AG08396 (cell line): ENCODE data around the gene ZNF621.

Experiments used
- DNase-seq: peaks from one replicate; pipeline ENCODE4 v3.0.0; 2012; ENCODE audit warnings: low spot score, mixed read lengths

ZNF621 gene

DNA sequence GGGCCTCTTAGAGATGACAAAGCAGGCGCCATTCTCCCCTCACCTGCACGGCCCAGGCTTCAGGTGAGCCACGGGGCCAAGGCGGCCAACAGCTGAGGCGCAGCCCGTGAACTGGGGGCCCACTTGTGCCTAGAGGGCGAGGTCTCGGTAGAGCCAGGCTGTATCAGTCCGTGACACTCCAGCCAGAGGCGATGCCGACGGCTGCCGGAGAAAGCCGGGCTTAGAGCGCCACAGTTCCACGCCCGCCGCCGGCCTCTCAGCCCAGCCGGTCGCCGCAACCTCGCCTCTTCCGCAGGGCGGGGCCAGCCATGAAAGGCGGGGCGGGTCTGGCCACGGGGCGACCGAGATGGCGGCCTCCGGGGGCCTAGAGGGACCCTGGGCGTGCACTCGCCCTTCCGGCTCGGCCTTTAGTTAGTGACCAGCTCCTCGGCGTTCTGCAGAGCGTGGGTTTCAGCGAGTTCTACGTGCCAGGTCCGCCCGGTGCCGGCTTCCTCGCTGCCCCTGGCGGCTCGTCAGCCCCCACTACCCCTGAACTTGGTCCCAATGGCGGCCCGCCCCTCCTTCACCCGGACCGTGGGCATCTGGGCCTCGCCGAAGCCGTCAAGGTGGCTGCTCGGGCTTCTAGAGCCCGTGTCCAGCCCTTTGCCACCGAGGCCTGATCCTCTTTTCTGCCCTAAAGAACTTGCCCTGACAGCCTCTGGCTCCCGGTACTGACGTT lies at the start of gene ZNF621:
TSS of gene ZNF621 (plus strand) at position 393 of the 718 bp plus-strand sequence. CDS start 881 bp downstream, outside the sequence.
- DNase-seq = peak; percentile 94

- DNase-seq = peak; percentile 84
Observed at GRCh38 chr3:40476478-40477470, 48.0 kb upstream of the ZNF621 start, which contains the start of gene ZNF619. TSS of gene ZNF619 (plus strand) at chr3:40477122. CDS start at chr3:40477980, 858 bp downstream.

- no peak for DNase-seq
Observed at GRCh38 chr3:40477666-40478065, 47.1 kb upstream of the ZNF621 start.

DNA sequence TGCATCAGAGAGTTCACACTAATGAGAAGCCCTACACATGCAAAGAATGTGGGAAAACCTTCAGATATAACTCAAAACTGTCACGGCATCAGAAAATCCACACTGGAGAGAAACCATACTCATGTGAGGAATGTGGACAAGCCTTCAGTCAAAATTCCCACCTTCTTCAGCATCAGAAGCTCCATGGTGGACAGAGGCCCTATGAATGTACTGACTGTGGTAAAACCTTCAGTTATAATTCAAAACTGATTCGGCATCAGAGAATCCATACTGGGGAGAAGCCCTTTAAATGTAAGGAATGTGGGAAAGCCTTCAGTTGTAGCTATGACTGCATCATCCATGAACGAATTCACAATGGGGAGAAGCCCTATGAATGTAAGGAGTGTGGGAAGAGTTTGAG lies 37.6 kb upstream of the ZNF621 start:
- no peak for DNase-seq

GRCh38 chr3:40490916-40491315 lies 33.8 kb upstream of the ZNF621 start:
- no peak for DNase-seq

DNA sequence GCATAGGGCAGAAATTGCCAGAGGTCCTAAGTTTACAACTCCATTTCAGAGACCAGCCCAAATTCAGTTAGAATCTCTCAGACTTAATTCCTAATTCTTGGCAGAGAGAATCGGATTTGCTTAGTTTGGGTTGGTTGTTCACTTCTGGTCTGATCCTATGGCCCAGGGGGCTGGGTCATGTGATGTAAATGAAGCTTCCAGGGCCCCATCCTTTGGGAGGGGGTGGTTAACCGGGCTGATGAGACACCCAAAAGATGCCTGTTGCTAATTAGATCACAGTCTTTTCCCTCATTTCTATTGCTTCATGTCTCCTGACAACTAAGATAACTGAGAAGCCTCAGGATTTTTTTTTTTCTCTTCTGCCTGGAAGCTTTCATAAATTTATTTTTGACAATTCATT lies 30.1 kb upstream of the ZNF621 start:
- DNase-seq = no peak

DNA sequence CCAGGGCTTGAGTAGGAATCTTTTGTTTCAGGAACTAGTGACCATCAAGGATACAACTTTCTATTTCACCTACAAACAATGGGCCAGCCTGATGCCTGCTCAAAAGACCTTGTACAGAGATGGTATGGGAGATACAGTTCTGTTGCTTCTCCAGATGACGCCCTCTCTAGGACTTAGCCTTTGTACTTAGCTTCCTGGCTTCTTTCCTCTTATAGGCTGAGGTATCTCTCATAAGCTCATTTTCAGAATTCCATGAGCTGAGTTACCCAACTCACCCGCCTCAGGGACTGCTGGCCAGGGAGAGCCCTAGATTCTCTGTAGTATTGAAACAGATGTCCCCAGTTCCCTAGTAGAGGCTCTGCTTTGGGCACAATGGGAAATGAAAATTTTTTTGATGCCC lies 27.5 kb upstream of the ZNF621 start:
- no peak for DNase-seq

DNA sequence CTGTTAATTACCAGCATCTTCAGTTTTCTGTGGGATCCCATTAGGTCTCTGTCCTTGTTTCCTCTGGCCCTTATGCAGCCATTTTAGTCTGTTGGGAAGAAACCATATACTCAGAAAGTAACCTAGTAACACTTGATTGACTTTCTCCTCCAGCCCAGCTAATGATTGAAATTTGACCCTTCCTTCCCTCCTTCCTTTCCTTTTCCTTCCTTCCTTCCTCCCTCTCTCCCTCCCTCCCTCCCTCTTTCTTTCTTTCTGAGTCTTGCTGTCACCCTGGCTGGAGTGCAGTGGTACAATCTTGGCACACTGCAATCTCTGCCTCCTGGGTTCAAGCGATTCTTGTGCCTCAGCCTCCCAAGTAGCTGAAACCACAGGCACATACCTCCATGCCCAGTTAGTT lies 24.8 kb upstream of the ZNF621 start:
- DNase-seq = no peak

DNA sequence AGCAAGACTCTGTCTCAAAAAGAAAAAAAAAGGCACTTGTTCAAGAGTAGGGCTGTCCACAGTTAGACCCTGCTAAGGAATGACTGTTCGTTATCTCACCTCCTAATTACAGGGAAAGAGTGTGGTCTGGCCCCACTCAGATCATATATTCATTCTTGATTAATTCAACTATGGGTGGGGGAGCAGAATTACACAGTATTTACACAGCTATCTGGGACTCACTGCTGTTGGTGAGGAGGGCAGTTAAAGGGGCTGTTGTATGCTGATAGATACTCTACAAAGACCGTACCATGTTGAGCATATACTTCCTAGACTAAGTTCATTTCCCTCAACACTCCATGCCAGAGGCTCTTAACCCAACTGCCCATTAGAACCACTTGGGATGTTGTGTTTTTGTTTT lies 22.7 kb upstream of the ZNF621 start:
- DNase-seq = no peak

GRCh38 chr3:40504636-40505430 lies 19.9 kb upstream of the ZNF621 start:
- peak; percentile 76 for DNase-seq

DNA sequence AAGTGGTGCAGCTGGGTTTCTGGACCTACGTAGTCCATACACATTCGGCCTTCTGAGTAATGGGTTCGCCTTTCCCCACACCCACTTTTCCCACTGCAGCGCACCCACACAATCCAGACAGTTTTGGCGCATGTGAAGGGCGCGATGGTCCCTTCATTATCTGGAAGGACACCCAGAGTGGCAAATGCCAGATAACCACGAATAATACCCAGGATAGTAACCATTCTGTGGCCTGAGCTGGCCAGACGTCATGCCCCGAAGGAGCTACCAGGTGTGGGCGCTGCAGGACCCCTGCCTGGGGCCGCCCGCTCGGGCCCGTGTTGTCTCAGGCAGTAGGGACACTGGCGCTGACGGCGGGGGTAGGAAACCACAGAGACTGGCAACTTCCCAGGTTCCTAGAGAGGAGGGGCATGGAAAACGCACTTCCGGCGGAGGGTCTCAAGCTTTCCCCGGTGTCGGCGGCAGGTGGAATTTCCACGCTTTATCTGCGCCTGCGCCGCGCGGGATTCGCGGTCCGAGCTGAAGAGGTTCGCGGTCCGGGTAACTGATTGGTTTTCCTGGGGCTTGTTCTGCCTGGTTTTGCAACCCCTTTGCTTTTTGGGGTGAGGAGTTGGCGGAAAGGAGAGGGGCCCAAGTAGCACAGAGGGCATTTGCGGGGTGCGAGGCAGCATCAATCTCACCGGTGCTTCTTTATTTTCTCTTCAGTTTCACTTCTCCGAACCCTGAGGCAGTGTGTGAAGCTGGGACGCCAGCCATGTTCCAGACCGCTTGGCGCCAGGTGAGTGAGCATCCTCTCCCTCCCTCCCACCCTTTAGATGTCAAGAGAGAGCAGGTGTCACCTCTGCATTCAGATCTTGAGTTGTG lies 18.9 kb upstream of the ZNF621 start, which contains the start of gene ZNF620:
TSS of gene ZNF620 (plus strand) at position 441 of the 864 bp plus-strand sequence. CDS start at position 755, 314 bp downstream.
- peak; percentile 31 for DNase-seq

DNA sequence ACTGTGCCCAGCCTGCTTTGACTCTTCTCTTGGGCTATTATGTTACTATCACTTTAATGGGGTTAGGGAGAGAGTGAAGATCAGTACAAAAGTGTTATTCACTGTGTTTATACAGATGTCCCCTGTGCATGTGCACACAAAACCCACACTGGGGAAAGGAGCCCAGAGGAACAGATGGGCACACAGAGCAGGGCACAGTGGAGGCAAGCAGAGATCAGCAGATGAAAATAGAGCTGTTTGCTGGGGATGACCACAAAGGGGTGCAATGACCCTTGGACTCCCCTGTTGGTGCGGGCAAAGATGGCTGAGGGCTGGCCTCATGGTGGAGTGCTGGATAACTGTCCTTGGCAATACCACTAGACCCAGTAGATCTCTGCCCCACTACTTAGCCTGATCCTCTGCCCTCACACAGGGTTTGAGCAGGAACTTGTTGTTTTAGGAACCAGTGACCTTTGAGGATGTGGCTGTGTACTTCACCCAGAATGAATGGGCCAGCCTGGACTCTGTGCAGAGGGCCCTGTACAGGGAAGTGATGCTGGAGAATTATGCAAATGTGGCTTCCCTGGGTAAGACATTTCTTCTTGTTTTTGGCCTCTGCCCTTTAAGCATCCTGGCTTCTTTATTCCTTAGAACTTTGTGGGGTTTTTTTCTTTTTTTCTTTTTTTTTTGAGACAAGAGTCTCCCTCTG lies 13.6 kb upstream of the ZNF621 start:
- no peak for DNase-seq

- no peak for DNase-seq
Observed at GRCh38 chr3:40516201-40516600, 8.6 kb upstream of the ZNF621 start.

GRCh38 chr3:40518067-40518466 lies 6.7 kb upstream of the ZNF621 start:
- DNase-seq = no peak

- no peak for DNase-seq
Observed at GRCh38 chr3:40518848-40519247, 5.9 kb upstream of the ZNF621 start.

DNA sequence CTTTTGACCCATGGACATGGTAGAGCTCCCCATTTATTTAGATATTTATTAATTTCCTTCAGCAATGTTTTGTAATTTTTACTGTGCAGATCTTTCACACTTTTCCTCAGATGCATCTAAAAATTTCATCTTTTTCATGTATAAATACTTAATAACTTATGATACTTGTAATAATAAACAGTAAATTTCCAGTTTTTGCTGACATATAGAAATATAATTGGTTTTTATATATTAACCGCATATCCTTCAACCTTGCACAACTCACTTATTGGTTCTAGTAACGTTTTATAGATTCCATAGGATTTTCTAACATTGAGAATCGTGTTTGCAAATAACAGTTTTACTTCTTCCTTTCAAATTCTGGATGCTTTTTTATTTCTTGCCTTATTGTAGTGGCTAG lies 3.5 kb upstream of the ZNF621 start:
- DNase-seq = no peak

- no peak for DNase-seq
Observed at GRCh38 chr3:40523781-40524180, 979 bp upstream of the ZNF621 start.

DNA sequence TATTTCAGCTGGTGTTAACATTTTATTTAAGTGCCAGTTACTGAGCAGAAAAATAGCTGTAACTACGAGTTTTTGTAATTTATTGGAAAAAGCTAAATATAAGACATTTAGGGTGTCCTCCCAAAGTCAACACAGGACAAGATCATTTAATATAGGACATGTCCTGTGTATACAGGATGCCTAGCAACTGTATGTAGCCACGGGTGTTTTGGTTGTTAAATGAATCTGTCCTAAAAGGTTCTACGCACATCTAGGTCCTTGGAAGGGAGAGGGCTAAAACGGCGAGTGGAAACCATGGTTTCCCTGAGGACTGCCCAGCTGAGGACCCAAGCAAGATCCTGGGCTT lies 565 bp upstream of the ZNF621 start:
- DNase-seq = no peak

DNA sequence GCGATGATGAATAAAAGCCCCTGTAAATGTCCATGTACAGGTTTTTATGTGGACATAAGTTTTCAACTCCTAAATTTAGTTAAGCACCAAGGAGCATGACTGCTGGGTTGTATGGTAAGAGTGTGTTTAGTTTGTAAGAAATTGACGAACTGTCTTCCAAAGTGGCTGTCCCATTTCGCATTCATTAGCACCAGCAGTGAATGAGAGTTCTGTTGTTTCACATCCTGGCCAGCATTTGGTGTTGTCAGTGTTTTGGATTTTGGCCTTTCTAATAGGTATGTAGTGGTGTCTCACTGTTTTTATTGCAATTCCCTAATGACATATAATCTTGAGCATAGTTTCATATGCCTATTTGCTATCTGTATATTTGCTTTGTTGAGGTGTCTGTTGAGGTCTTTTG lies 3.7 kb downstream of the ZNF621 start:
- DNase-seq = no peak

GRCh38 chr3:40532252-40532651 lies 7.5 kb downstream of the ZNF621 start:
- no peak for DNase-seq

DNA sequence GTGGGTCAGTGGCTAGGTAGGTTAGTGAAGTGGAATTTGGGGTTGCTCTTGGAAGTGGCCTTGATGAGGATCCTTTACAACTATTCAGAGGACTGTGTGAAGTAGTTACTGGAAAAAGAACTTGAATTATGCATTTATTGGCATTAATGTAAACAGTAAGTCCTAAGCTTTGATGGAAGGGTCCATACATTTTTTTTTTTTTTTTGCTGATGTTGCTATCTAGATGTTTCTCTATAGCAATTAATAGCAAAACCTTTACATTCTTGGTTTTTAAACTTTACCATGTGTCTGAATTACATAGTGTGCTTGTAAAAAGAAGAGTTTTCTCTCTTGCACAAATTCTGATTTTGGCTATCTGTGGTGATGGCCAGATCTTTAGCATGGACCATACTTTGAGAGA lies 9.5 kb downstream of the ZNF621 start:
- no peak for DNase-seq
